EH (cell line): ENCODE data around the gene ITGA3.
A peak's percentile ranks its signal among the peaks of the same experiment; 100 is the strongest.

Experiments used
- DNase-seq: peaks from one replicate; pipeline ENCODE4 v3.0.0-alpha.2; 2015; ENCODE audit warnings: low read depth

Gene ITGA3

GRCh38 chr17:50072130-50072529 lies 16.2 kb downstream of the ITGA3 start:
- no peak for DNase-seq

GRCh38 chr17:50072925-50073324 lies 17.0 kb downstream of the ITGA3 start:
- DNase-seq, result no peak

DNA sequence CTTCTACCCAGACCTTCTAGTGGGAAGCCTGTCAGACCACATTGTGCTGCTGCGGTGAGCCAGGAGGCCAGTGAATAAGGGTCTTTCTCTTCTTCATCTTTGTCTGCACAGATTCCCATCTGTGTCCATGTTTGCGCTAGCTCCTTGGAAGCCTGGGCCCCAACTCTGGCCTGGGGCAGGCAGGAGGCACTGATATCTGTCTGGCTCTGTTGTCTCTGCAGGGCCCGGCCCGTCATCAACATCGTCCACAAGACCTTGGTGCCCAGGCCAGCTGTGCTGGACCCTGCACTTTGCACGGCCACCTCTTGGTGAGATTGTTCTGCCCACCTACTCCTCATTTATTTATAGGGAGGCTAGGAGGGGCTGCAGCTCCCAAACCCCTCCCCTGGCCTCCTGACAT lies 18.3 kb downstream of the ITGA3 start:
- DNase-seq, result no peak

DNA sequence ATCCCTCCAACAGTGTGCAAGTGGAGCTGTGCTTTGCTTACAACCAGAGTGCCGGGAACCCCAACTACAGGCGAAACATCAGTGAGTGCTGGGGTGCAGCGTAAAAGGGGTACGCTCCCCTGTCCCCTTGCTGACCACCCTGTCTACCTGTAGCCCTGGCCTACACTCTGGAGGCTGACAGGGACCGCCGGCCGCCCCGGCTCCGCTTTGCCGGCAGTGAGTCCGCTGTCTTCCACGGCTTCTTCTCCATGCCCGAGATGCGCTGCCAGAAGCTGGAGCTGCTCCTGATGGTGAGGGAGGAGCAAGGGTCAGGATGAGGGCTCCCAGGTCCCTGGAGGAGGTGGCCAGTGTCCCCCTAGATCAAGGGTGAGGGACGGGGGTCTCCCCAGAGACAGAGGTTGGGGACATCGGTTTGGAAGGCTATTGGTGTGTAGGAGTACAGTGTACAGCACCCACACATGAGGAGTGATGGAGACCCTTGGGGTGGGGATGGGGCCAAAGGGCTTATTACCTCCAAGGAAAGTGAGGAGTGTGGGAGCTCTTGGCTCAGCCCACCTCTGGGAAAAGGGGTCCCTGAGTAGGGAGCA lies 19.6 kb downstream of the ITGA3 start:
- DNase-seq, result no peak

DNA sequence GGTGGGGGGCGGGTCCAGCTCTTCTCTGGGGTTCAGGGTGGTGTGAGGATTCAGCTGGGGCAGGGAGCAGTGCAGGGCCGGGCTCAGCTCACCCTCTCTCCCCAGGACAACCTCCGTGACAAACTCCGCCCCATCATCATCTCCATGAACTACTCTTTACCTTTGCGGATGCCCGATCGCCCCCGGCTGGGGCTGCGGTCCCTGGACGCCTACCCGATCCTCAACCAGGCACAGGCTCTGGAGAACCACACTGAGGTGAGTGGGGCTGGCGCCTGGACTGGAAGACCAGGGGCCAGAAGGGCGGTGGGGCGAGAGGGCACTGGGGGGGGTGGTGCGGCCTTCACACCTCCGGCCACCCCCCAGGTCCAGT lies 20.3 kb downstream of the ITGA3 start:
- DNase-seq, result no peak

DNA sequence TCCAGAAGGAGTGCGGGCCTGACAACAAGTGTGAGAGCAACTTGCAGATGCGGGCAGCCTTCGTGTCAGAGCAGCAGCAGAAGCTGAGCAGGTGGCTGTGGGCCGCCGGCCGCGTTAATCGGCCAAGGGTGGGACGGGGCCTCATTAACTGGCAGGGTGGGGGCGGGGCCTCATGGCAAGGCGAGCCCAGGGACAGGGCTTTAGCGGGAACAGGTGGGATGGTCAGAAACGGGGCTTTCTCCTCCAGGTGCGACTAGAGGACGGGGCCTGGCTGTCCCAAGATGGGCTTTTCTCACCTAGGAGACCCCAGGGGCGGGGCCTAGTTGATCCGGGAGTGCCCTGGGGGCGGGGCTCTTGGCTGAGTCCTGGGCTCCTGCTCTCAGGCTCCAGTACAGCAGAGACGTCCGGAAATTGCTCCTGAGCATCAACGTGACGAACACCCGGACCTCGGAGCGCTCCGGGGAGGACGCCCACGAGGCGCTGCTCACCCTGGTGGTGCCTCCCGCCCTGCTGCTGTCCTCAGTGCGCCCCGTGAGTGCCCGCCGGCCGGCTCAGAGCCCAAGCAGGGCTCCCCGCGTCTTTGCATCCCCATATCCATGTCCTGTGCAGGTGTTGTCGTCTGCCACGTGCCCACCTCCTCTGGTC lies 20.8 kb downstream of the ITGA3 start:
- DNase-seq, result no peak

DNA sequence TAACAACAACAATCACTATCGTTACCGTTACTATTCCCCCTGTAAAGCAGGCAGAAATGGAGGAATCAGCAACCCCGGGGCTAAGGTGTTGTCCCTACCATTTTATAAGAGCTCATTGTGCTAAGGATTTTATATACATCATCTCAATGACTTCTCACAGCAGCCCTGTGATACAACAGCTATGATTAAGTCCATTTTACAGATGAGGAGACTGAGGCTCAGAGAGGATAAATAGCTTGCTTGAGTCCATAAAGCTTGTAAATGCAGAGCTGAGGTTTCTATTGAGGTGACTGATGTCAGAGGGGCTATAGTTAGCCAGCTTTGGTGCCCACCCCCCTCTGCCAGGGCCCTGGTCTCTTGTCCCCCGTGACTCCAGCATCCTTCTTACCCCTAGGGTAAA lies 22.5 kb downstream of the ITGA3 start:
- DNase-seq, result no peak

DNA sequence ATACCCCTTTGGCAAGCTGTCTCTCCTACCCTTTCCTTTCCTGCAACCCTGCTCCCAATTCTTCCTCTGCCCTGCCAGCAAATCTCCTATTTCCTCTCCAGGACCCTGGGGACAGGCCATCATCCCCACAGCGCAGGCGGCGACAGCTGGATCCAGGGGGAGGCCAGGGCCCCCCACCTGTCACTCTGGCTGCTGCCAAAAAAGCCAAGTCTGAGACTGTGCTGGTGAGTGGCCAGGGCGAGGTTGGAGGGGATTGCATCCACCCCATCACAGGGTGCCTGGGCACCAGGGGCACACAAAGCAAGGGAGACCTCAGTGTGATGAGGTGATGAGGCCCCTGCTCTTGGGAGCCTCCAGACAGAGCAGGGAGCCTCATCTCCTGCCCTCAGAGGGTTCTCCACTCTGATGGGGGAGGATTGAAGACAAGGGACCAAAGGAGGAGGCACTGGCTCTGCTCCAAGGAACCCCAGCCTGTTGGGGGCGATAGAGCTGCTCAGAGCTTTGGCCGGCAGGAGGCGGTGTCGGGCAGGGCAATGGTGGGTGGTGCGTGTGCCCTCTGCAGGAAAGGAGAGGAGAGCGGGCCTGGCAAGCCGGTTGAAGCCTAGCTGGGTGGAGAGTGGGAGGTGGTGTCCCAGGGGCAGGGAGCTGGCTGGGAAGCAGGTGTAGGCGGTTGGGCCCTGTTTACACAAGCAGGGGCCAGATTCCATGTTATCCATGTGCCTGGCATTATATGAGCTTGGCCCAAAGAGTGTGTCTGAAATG lies 23.6 kb downstream of the ITGA3 start:
- peak; percentile 50 for DNase-seq

- no peak for DNase-seq
Measured at GRCh38 chr17:50080096-50080480, 24.2 kb downstream of the ITGA3 start.

DNA sequence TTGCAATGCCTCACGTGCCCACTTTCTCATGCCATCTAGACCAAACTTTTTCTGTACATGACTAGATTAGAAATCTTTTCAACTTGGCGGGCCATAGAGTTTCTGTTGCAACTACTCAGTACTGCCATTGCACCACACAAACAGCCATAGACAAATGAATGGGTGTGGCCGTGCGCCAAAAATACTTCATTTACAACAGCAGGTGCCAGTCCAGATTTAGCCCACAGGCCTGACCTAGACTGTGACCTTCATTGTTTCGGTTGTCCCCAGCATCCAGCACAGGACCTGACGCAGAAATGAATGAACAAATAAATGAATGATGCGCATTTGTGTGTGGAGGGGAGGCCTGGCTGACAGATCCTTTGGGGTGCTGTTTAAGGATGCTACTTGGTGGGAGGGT lies 24.9 kb downstream of the ITGA3 start:
- DNase-seq, result no peak

DNA sequence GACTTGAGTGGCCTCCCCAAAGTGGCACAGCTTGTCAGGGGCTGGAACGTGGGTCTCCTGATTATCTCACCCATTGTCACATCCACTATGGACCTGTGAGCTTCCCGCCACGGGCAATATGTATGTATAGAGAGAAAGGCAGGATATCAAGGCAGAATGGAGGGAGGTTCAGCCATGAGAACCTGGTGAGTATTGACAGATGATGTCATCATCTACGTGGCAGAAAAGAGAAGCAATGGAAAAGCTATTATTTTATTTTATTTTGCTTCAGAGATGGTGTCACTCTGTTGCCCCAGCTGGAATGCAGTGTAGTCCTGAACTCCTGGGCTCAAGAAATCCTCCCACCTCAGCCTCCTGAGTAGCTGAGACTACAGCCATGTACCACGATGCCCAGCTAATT lies 25.8 kb downstream of the ITGA3 start:
- DNase-seq, result no peak

DNA sequence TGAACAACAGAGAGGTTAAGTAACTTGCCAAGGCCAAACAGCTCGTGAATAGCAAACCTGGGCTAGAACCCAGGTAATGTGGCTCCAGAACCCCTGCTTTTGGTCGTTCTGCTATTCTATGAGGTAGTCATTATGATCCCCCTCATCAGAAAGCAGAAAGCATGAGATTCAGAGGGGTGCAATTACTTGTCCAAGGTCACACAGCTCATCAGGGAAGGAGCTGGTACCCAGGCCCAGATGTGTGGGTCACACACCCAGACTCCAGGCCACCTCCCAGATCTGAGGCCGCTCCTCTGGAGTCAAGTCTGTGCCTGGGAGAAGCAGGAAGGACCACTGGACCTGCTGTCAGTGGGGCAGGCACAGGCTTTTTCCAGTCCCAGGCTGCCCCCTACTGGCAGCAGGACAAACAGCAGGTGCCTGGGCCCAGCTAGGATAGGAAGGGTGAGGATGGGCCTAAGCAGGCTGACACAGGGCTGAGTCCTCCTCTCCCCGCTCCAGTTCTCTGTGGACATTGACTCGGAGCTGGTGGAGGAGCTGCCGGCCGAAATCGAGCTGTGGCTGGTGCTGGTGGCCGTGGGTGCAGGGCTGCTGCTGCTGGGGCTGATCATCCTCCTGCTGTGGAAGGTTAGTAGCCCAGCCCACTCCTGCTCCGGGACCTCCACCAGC lies 31.5 kb downstream of the ITGA3 start:
- DNase-seq, result peak; percentile 77

- no peak for DNase-seq
Measured at GRCh38 chr17:50087912-50088405, 32.0 kb downstream of the ITGA3 start.

- DNase-seq, result no peak
Measured at GRCh38 chr17:50088952-50089825, 33.3 kb downstream of the ITGA3 start.

- no peak for DNase-seq
Measured at GRCh38 chr17:50090071-50090470, 34.2 kb downstream of the ITGA3 start.

DNA sequence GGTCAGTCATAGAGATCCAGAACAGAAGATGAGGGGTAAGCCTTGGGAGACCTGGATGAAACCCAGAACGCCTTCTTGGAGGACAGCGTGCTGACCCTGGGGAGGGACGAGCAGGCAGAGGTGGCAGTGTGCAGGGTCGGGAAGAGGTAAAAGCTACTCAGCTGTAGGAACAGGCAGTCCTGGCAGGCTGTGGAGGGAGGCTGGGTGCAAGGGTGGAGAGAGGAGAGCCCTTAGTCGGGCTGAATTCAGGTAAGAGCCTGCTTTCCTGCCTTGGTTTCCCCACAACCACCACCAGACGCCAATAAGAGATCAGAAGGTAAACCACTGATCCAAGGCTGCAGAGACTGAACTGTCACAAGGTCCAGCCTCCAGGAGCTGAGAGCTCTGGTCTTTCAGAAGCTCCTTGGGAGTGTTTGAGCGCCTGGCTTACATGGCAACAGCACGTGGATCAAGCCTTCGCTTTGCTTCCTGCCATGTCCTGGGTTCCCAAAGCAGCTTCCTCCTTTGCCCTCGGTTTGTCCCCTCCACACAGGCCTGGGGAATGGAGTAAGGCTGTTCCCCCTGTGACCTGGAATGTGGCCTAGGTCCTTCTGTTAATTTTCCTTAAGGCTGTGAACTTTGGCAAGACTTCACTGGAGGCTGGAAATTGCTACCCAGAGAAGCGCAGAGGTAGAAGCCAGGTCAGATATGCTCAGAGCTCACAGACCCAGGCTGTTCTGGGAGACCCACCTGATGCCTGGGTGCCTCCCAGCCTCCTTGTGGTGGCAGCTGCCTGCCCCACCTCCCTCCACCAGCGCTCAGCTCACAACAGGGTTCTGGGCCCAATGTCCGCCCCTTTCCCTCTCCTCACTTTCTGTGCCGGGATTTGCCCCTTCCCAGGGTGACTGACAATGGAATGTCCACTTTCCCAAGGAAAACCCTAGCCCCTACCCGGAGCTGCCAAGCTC lies 35.3 kb downstream of the ITGA3 start:
- DNase-seq, result no peak

GRCh38 chr17:50091918-50092285 lies 36.0 kb downstream of the ITGA3 start:
- DNase-seq, result no peak

DNA sequence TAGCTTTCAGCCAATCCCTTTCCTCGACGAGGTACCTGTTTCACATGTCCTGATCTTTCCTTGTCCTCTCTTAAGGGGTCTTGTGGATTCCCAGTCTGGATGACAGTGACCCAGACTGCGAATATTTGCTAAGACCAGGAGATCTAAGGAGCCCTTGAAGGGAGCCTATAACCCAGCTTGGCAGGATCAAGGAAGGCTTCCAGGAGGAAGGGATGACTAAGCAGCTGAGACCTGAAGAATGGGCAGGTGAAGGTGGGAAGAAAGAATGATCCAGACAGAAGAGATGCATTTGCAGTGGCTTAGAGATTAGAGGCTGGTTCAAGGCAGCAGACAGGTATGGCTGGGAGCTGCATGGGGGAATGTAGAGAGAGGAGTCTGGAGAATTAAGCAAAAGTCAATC lies 37.3 kb downstream of the ITGA3 start:
- DNase-seq, result no peak

GRCh38 chr17:50093807-50094206 lies 37.9 kb downstream of the ITGA3 start:
- DNase-seq, result no peak

DNA sequence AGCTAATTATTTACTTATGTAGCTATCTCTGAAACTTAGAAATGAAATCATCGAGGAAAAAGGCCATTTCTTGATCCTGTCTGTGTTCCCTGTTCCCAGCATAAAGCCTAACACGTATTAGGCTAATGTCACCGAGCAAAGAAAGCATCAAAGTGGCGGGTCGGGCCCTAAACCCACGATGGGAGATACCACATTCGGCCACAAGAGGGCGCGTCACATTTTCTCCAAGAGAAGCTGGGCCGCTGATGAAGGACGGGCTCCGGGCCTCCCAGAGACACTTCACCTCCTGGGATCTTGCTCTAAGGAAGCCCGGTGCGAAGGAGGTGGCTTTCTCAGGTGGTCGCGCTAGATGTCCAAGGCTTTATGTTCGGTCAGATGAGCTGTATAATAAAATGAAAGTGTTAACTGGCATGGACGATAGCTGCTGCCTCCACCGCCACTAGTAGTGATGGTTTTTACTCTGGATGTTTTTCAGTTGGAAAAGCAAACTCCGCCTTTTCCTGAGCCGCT lies 38.4 kb downstream of the ITGA3 start:
- peak; percentile 85 for DNase-seq
